Measurements from ENCODE around the gene INA.
A peak's percentile ranks its signal among the peaks of the same experiment; 100 is the strongest.

INA gene

DNA sequence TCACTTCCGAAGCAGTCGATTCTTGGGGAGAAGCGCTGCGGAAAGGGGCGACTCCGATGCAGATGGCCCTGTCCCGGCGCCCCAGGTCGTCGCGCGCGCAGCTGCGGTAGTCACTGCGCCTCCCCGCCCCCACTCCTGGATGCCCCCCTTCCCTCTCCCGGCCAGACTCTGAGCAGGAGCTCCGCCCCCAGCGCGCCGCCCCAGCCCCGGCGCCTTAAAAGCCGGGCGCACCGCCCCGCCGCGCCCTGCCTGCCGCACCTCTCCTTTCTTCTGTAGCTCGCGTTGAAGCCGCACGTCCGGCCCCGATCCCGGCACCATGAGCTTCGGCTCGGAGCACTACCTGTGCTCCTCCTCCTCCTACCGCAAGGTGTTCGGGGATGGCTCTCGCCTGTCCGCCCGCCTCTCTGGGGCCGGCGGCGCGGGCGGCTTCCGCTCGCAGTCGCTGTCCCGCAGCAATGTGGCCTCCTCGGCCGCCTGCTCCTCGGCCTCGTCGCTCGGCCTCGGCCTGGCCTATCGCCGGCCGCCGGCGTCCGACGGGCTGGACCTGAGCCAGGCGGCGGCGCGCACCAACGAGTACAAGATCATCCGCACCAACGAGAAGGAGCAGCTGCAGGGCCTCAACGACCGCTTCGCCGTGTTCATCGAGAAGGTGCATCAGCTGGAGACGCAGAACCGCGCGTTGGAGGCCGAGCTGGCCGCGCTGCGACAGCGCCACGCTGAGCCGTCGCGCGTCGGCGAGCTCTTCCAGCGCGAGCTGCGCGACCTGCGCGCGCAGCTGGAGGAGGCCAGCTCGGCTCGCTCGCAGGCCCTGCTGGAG, at the start of gene INA:
INA (plus strand) TSS at position 243 of the 817 bp plus-strand sequence; CDS start at position 317, 74 bp downstream.
- TF ChIP-seq, protein P1, sequence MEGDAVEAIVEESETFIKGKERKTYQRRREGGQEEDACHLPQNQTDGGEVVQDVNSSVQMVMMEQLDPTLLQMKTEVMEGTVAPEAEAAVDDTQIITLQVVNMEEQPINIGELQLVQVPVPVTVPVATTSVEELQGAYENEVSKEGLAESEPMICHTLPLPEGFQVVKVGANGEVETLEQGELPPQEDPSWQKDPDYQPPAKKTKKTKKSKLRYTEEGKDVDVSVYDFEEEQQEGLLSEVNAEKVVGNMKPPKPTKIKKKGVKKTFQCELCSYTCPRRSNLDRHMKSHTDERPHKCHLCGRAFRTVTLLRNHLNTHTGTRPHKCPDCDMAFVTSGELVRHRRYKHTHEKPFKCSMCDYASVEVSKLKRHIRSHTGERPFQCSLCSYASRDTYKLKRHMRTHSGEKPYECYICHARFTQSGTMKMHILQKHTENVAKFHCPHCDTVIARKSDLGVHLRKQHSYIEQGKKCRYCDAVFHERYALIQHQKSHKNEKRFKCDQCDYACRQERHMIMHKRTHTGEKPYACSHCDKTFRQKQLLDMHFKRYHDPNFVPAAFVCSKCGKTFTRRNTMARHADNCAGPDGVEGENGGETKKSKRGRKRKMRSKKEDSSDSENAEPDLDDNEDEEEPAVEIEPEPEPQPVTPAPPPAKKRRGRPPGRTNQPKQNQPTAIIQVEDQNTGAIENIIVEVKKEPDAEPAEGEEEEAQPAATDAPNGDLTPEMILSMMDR (IDR thresholded peaks at IDR 0.05; ENCODE audit: insufficient read depth, low read length, missing control alignments), result no peak
- ChIA-PET POLR2A (no interaction called here), CTCF (interaction anchor here (0.8 kb wide), 1 partner anchor 33 kb away, joined by 3 read pairs; no protein-coding TSS in a partner anchor)
- no peak for DNase-seq (ENCODE audit: low read depth, low spot score)
- peak within 1 kb of the TSS; percentile 50 for H3K4me3 ChIP-seq (ENCODE audit: low read depth, low read length)

DNA sequence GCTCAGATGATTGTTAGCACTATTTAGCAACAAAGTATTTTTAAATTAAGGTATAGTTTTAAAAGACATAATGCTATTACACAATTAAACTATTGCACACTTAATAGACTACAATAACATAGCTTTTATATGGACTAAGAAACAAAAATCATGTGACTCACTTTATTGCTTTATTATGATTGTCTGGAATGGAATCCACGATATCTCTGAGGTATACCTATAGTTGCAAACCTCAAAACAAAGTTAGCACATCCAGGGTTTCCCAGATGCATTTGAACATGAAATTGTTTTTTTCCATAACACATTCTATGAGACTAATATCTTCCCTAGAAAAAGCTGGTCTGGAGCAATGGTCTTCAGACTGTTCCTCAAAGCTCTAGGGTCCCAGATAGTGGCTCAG, 49.5 kb upstream of the INA start:
- CTCF ChIA-PET, result interaction anchor here (0.8 to 2.2 kb wide), 5 partner anchors 10 to 35 kb away, joined by 3 to 9 read pairs (median 4); partner anchors contain the start of gene NT5C2
- TF ChIP-seq, protein P1 (IDR thresholded peaks at IDR 0.05; ENCODE audit: insufficient read depth, low read length, missing control alignments), result no peak
- POLR2A ChIA-PET, result interaction anchor here (0.7 to 1.5 kb wide), 3 partner anchors 33 to 586 kb away, joined by 3 to 6 read pairs (median 5); partner anchors contain the start of gene NT5C2
- H3K4me3 ChIP-seq (ENCODE audit: low read depth, low read length), result no peak overlapping the region
- DNase-seq (ENCODE audit: low read depth, low spot score), result no peak

DNA sequence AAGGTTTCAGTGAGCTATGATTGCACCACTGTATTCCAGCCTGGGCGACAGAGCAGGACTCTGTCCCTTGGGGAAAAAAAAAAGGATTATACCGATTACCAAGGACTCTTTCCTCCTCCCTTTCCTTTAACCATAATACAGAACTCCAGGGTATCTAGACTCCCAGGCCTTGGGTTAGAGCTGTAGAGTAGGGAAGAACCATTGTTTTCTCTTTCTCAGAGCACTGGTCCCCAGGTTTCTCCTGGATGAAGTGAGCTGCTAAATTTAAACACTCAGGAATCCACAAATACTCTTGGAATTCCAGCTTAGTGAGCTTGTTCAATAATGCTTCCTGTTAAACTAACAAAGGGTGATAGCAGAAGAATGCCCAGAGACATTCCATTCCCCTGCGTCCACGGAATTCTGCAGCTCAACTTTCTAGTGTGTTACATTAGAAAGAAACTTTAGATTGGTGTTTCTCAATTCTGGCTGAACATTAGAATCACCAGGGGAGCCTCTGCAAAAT, 45.8 kb upstream of the INA start:
- peak; percentile 87 for DNase-seq (ENCODE audit: low read depth, low spot score)
- POLR2A ChIA-PET, result interaction anchor here (0.6 to 2.7 kb wide), 7 partner anchors 15 to 267 kb away, joined by 3 to 30 read pairs (median 4); partner anchors contain the start of gene NT5C2
- CTCF ChIA-PET, result interaction anchor here (1.0 to 3.2 kb wide), 3 partner anchors 11 to 40 kb away, joined by 3 to 11 read pairs (median 6); no protein-coding TSS in a partner anchor
- H3K4me3 ChIP-seq (ENCODE audit: low read depth, low read length), result no peak overlapping the region
- TF ChIP-seq, protein P1 (IDR thresholded peaks at IDR 0.05; ENCODE audit: insufficient read depth, low read length, missing control alignments), result no peak

DNA sequence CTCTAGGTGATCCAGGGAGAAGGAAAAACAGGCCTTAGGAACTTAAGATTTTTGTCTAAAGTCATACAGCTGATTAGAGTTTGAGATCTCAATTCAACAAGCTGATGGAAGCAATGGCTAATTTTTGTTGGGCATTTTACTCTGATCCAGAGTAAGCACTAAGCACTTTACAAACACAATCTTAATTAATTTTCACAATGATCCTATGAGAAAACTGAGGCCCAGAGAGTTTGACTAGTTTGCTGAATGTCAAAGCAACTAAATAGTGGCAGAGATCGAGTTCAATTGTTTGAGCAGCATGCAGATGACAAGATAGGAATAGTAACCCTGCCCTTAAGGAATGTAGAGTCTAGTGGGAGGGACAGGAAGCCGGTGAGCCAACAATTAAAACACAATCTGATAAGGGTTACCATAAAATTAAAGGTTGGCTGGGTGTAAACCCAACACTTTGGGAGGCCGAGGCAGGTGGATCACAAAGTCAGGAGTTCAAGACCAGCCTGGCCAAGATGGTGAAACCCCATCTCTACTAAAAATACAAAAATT, 44.7 kb upstream of the INA start:
- no peak overlapping the region for H3K4me3 ChIP-seq (ENCODE audit: low read depth, low read length)
- no peak for DNase-seq (ENCODE audit: low read depth, low spot score)
- POLR2A ChIA-PET, result interaction anchor here (0.7 to 2.7 kb wide), 2 partner anchors 40 to 87 kb away, joined by 4 to 30 read pairs; partner anchors contain the start of gene NT5C2
- CTCF ChIA-PET, result interaction anchor here (0.8 to 3.2 kb wide), 6 partner anchors 10 to 505 kb away, joined by 3 to 11 read pairs (median 3); no protein-coding TSS in a partner anchor
- TF ChIP-seq, protein P1 (IDR thresholded peaks at IDR 0.05; ENCODE audit: insufficient read depth, low read length, missing control alignments), result no peak

DNA sequence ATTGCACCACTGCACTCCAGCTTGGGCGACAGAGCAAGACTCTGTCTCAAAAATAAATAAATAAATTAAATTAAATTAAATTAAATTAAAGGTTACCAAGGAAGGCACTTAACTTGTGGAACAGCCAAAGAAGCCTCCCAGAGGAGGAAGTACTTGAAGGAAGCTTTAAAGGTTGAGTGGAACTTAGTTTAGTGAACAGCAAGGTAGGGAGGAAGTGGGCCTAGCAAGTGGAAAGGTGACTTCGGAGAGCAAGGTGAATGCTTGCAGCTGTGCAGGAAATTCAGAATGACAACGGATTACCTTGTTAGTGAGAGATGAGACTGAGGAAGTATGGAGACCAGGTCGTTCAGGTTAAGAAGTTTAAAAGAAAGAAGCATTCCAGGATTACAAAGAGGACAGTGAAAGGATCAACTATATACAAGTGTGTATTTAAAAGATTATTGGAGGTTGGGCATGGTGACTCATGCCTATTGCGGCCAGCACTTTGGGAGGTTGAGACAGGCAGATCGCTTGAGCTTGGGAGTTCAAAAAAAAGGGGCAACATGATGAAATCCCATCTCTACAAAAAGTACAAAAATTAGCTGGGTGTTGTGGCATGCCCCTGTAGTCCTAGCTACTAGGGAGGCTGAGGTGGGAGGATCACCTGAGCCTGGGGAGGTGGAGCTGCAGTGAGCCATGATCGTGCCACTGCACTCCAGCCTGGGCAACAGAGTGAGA, 44.0 kb upstream of the INA start:
- TF ChIP-seq, protein P1 (IDR thresholded peaks at IDR 0.05; ENCODE audit: insufficient read depth, low read length, missing control alignments), result no peak
- no peak overlapping the region for H3K4me3 ChIP-seq (ENCODE audit: low read depth, low read length)
- POLR2A ChIA-PET, result no interaction called here
- DNase-seq (ENCODE audit: low read depth, low spot score), result no peak
- CTCF ChIA-PET, result interaction anchor here (0.8 to 3.2 kb wide), 6 partner anchors 9 to 506 kb away, joined by 3 to 11 read pairs (median 3); no protein-coding TSS in a partner anchor

Measured in AG04449 (cell line).